Measurements from ENCODE around the gene LINS1. TPM values are rescaled to one million over a fixed set of nuclear protein-coding genes. Genes with fewer than 3 reads are reported as not detected.

Gene LINS1
- total and polyA plus RNA-seq, 2 experiments from 2014 or later, result 11.7 to 15.4 TPM

DNA sequence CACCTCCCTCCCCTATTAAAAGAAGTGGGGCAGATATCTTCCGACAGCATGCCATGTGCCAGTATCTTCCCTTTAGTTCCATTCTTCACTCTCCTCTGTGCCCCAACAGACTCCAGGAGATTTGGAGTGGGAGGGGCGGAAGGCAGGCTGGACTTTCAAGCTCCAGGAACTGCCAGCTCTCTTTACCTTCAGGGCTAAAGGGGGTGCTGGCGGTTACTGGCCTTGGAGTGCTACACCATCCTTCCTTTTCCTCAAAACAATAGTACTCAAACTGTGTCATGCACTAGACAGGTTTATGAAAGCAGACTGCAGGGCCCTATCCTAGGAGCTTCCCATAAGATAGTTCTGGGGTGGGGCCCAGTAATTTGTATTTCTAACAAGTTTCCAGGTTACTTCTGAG is 6.0 kb downstream of the LINS1 start:
- Mint-ChIP-seq H3K27me3 (ENCODE audit: insufficient read depth, low read depth, poor library complexity) (no peaks in the 10 kb centered on the region), H3K27ac (no peak overlapping the region), H3K4me1 (0 out of 3 replicates have a peak, but pooled peaks cover 4% of the 10 kb centered on the region), H3K9me3 (peaks cover 14% of the 10 kb centered on the region), H3K4me3 (no peak overlapping the region), H3K36me3 (ENCODE audit: low read depth) (peaks cover 15% of the 10 kb centered on the region; the same call in 2 of the 3 replicates)
- no peaks in the 10 kb centered on the region for H3F3A ChIP-seq (replicated peaks; ENCODE audit: low read depth)
- H4K20me1 ChIP-seq (replicated peaks; ENCODE audit: insufficient read depth), result peaks cover 22% of the 10 kb centered on the region
- peaks cover 5% of the 10 kb centered on the region; the same call in 1 of the 2 replicates for H3K4me1 ChIP-seq (ENCODE audit: insufficient read depth)
- H3K27ac ChIP-seq (ENCODE audit: low read depth), result no peak overlapping the region
- H3K36me3 ChIP-seq (ENCODE audit: insufficient read depth), result no peaks in the 10 kb centered on the region
- DNase-seq (ENCODE audit: low spot score), result no peak
- no peaks in the 10 kb centered on the region for H3K9me2 ChIP-seq (ENCODE audit: insufficient read depth)
- no peak overlapping the region for H2AFZ ChIP-seq
- H3K4me2 ChIP-seq, result no peak overlapping the region
- no peaks in the 10 kb centered on the region for H3K27me3 ChIP-seq (ENCODE audit: insufficient read depth)
- H3K79me2 ChIP-seq (replicated peaks; ENCODE audit: insufficient read depth), result peaks cover 98% of the 10 kb centered on the region
- no peak for TF ChIP-seq EZH2 (IDR thresholded peaks at IDR 0.05; ENCODE audit: low read depth, unreplicated experiment)
- no peak for TF ChIP-seq JUNB (IDR thresholded peaks at IDR 0.05; ENCODE audit: unreplicated experiment)
- TF ChIP-seq ZNF331 (CRISPR knock-in tag; IDR thresholded peaks at IDR 0.05; ENCODE audit: low read depth), result no peak
- no peak for TF ChIP-seq ZNF114 (CRISPR knock-in tag; IDR thresholded peaks at IDR 0.05)
- TF ChIP-seq, protein P1, sequence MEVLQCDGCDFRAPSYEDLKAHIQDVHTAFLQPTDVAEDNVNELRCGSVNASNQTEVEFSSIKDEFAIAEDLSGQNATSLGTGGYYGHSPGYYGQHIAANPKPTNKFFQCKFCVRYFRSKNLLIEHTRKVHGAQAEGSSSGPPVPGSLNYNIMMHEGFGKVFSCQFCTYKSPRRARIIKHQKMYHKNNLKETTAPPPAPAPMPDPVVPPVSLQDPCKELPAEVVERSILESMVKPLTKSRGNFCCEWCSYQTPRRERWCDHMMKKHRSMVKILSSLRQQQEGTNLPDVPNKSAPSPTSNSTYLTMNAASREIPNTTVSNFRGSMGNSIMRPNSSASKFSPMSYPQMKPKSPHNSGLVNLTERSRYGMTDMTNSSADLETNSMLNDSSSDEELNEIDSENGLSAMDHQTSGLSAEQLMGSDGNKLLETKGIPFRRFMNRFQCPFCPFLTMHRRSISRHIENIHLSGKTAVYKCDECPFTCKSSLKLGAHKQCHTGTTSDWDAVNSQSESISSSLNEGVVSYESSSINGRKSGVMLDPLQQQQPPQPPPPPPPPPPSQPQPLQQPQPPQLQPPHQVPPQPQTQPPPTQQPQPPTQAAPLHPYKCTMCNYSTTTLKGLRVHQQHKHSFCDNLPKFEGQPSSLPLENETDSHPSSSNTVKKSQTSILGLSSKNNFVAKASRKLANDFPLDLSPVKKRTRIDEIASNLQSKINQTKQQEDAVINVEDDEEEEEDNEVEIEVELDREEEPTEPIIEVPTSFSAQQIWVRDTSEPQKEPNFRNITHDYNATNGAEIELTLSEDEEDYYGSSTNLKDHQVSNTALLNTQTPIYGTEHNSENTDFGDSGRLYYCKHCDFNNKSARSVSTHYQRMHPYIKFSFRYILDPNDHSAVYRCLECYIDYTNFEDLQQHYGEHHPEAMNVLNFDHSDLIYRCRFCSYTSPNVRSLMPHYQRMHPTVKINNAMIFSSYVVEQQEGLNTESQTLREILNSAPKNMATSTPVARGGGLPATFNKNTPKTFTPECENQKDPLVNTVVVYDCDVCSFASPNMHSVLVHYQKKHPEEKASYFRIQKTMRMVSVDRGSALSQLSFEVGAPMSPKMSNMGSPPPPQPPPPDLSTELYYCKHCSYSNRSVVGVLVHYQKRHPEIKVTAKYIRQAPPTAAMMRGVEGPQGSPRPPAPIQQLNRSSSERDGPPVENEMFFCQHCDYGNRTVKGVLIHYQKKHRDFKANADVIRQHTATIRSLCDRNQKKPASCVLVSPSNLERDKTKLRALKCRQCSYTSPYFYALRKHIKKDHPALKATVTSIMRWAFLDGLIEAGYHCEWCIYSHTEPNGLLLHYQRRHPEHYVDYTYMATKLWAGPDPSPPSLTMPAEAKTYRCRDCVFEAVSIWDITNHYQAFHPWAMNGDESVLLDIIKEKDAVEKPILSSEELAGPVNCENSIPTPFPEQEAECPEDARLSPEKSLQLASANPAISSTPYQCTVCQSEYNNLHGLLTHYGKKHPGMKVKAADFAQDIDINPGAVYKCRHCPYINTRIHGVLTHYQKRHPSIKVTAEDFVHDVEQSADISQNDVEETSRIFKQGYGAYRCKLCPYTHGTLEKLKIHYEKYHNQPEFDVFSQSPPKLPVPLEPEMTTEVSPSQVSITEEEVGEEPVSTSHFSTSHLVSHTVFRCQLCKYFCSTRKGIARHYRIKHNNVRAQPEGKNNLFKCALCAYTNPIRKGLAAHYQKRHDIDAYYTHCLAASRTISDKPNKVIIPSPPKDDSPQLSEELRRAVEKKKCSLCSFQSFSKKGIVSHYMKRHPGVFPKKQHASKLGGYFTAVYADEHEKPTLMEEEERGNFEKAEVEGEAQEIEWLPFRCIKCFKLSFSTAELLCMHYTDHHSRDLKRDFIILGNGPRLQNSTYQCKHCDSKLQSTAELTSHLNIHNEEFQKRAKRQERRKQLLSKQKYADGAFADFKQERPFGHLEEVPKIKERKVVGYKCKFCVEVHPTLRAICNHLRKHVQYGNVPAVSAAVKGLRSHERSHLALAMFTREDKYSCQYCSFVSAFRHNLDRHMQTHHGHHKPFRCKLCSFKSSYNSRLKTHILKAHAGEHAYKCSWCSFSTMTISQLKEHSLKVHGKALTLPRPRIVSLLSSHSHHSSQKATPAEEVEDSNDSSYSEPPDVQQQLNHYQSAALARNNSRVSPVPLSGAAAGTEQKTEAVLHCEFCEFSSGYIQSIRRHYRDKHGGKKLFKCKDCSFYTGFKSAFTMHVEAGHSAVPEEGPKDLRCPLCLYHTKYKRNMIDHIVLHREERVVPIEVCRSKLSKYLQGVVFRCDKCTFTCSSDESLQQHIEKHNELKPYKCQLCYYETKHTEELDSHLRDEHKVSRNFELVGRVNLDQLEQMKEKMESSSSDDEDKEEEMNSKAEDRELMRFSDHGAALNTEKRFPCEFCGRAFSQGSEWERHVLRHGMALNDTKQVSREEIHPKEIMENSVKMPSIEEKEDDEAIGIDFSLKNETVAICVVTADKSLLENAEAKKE (CRISPR knock-in tag; IDR thresholded peaks at IDR 0.05), result no peak
- no peak for TF ChIP-seq STAT1 (IDR thresholded peaks at IDR 0.05; ENCODE audit: unreplicated experiment)
- TF ChIP-seq EZH2phosphoT487 (IDR thresholded peaks at IDR 0.05; ENCODE audit: unreplicated experiment), result no peak
- TF ChIP-seq, protein P2, sequence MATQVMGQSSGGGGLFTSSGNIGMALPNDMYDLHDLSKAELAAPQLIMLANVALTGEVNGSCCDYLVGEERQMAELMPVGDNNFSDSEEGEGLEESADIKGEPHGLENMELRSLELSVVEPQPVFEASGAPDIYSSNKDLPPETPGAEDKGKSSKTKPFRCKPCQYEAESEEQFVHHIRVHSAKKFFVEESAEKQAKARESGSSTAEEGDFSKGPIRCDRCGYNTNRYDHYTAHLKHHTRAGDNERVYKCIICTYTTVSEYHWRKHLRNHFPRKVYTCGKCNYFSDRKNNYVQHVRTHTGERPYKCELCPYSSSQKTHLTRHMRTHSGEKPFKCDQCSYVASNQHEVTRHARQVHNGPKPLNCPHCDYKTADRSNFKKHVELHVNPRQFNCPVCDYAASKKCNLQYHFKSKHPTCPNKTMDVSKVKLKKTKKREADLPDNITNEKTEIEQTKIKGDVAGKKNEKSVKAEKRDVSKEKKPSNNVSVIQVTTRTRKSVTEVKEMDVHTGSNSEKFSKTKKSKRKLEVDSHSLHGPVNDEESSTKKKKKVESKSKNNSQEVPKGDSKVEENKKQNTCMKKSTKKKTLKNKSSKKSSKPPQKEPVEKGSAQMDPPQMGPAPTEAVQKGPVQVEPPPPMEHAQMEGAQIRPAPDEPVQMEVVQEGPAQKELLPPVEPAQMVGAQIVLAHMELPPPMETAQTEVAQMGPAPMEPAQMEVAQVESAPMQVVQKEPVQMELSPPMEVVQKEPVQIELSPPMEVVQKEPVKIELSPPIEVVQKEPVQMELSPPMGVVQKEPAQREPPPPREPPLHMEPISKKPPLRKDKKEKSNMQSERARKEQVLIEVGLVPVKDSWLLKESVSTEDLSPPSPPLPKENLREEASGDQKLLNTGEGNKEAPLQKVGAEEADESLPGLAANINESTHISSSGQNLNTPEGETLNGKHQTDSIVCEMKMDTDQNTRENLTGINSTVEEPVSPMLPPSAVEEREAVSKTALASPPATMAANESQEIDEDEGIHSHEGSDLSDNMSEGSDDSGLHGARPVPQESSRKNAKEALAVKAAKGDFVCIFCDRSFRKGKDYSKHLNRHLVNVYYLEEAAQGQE (IDR thresholded peaks at IDR 0.05; ENCODE audit: unreplicated experiment), result no peak
- TF ChIP-seq NANOG (IDR thresholded peaks at IDR 0.05; ENCODE audit: borderline replicate concordance), result no peak
- TF ChIP-seq CTCF (conservative IDR thresholded peaks at IDR 0.05; ENCODE audit: low read depth in 2 of 2), result no peak
- TF ChIP-seq POLR2AphosphoS5 (IDR thresholded peaks at IDR 0.05; ENCODE audit: low read depth), result no peak
- TF ChIP-seq, protein P3, sequence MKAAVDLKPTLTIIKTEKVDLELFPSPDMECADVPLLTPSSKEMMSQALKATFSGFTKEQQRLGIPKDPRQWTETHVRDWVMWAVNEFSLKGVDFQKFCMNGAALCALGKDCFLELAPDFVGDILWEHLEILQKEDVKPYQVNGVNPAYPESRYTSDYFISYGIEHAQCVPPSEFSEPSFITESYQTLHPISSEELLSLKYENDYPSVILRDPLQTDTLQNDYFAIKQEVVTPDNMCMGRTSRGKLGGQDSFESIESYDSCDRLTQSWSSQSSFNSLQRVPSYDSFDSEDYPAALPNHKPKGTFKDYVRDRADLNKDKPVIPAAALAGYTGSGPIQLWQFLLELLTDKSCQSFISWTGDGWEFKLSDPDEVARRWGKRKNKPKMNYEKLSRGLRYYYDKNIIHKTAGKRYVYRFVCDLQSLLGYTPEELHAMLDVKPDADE (IDR thresholded peaks at IDR 0.05), result no peak
- no peak for TF ChIP-seq CREB1 (CRISPR knock-in tag; IDR thresholded peaks at IDR 0.05; ENCODE audit: low read depth)
- no peak for ATAC-seq
- no peak overlapping the region for H3K4me3 ChIP-seq
